ENCODE results near the gene AGTPBP1.

DNA sequence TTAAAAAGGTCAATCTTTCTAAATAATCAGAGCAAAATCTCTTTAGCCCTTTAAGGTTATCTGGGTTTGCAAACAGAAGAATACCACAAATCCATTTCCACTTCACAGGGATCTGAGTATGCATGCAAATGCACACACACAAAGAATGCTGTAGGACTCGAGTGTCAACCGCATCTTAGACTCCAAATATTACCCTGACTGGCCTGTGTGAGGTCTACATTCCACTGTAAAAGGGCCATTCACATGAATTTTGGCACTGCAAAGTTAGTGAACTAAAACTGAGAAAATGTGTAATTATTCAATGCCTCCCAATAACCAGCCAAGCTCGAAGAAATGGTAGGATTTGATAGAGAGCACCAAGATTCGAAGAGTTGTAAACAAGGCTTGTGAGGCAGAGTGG is 199.9 kb downstream of the AGTPBP1 start:
- TF ChIP-seq, protein P1, sequence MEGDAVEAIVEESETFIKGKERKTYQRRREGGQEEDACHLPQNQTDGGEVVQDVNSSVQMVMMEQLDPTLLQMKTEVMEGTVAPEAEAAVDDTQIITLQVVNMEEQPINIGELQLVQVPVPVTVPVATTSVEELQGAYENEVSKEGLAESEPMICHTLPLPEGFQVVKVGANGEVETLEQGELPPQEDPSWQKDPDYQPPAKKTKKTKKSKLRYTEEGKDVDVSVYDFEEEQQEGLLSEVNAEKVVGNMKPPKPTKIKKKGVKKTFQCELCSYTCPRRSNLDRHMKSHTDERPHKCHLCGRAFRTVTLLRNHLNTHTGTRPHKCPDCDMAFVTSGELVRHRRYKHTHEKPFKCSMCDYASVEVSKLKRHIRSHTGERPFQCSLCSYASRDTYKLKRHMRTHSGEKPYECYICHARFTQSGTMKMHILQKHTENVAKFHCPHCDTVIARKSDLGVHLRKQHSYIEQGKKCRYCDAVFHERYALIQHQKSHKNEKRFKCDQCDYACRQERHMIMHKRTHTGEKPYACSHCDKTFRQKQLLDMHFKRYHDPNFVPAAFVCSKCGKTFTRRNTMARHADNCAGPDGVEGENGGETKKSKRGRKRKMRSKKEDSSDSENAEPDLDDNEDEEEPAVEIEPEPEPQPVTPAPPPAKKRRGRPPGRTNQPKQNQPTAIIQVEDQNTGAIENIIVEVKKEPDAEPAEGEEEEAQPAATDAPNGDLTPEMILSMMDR (IDR thresholded peaks at IDR 0.05) = no peak
- no peak for TF ChIP-seq POLR2A (IDR thresholded peaks at IDR 0.05)
- TF ChIP-seq EP300 (IDR thresholded peaks at IDR 0.05) = no peak
